WERI-Rb-1 (cell line): ENCODE data around the gene TTI1.
A peak's percentile ranks its signal among the peaks of the same experiment; 100 is the strongest.

ENCODE experiments used
- DNase-seq: peaks from one replicate; pipeline ENCODE4 v3.0.0-alpha.2; 2020
- H3K27ac ChIP-seq: fragments of 250-450 bp; sonication (Bioruptor Pico); 2 replicates; pipeline ENCODE4 v1.5.1; 2020; ENCODE audit warnings: mild to moderate bottlenecking, moderate library complexity
- H3K27me3 ChIP-seq: fragments of 250-450 bp; sonication (Bioruptor Pico); 2 replicates; pipeline ENCODE4 v1.5.1; 2021; ENCODE audit warnings: mild to moderate bottlenecking, low read depth, moderate library complexity; ENCODE audit not compliant: insufficient read depth, severe bottlenecking
- H3K36me3 ChIP-seq: fragments of 250-450 bp; sonication (Bioruptor Pico); 2 replicates; pipeline ENCODE4 v1.5.1; 2020; ENCODE audit warnings: mild to moderate bottlenecking, moderate library complexity
- H3K4me3 ChIP-seq: 2 replicates; pipeline ENCODE4 v1.5.1; 2011; ENCODE audit warnings: low read depth, mild to moderate bottlenecking, control low read depth, low read length
- H3K9me3 ChIP-seq: fragments of 250-450 bp; sonication (Bioruptor Pico); 2 replicates; pipeline ENCODE4 v1.5.1; 2021; ENCODE audit warnings: mild to moderate bottlenecking, moderate library complexity; ENCODE audit not compliant: severe bottlenecking
- CTCF ChIP-seq: IDR thresholded peaks from 2 replicates; pipeline ENCODE4 v1.5.1; 2011; ENCODE audit warnings: low read depth, mild to moderate bottlenecking, control low read depth, inconsistent platforms, low read length

TTI1 gene

DNA sequence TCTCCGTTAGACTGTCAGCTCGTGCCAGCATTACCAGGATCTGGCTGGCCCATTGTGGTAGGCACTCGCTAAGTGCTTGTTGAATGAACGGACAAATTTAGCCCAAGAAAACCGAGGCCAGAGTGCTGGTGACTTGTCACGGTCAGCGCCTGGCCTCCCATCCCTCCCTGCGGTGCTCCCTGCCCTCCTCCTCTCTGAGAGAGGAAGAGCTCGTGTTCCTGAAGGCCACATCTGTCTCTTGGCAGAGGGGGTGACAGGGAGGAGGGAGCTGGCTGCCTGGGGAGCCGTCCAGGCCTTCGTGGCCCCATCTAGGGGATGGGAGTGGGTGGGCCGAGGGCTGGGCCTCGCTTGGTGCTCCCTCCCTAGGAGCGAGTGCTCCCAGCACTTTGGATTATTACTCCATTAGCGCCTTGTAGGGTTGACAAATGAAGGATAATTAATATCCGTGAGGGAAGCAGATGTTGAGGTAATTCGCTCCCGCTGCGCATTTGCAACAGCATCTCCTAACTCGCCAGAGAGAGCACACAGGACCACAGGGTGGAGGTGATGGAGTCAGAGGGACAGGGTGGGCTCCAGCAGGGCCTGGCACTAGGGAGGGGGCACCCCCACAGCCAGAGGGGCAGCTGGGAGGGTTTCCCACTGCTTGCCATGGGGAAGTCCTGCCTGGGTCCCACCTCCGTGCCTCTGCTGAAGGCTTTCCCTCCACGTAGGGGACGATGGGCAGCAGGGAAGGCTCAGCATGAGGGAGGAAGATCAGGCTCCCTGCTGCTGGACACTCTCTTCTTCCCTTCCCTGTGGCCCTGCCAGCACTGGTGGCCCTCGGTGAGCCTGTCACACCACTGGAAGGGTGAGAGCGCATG lies 93.3 kb downstream of the TTI1 start:
- no peaks in the 10 kb centered on the region for H3K27me3 ChIP-seq
- H3K27ac ChIP-seq = no peak overlapping the region
- no peak overlapping the region for H3K4me3 ChIP-seq
- H3K9me3 ChIP-seq = no peaks in the 10 kb centered on the region
- TF ChIP-seq CTCF = no peak
- DNase-seq = no peak
- no peaks in the 10 kb centered on the region for H3K36me3 ChIP-seq

GRCh38 chr20:37938954-37939353 lies 94.3 kb downstream of the TTI1 start:
- no peak for TF ChIP-seq CTCF
- Histone ChIP-seq H3K27ac (no peak overlapping the region), H3K36me3 (no peaks in the 10 kb centered on the region), H3K4me3 (no peak overlapping the region), H3K9me3 (no peaks in the 10 kb centered on the region), H3K27me3 (no peaks in the 10 kb centered on the region)
- no peak for DNase-seq

GRCh38 chr20:37938181-37938750 lies 95.0 kb downstream of the TTI1 start:
- H3K36me3 ChIP-seq = no peaks in the 10 kb centered on the region
- H3K4me3 ChIP-seq = no peak overlapping the region
- H3K27ac ChIP-seq = no peak overlapping the region
- H3K27me3 ChIP-seq = no peaks in the 10 kb centered on the region
- no peak for TF ChIP-seq CTCF
- no peak for DNase-seq
- no peaks in the 10 kb centered on the region for H3K9me3 ChIP-seq

GRCh38 chr20:37937686-37938085 lies 95.6 kb downstream of the TTI1 start:
- H3K27me3 ChIP-seq = no peaks in the 10 kb centered on the region
- H3K4me3 ChIP-seq = no peak overlapping the region
- TF ChIP-seq CTCF = no peak
- no peaks in the 10 kb centered on the region for H3K9me3 ChIP-seq
- no peak for DNase-seq
- H3K27ac ChIP-seq = no peak overlapping the region
- H3K36me3 ChIP-seq = no peaks in the 10 kb centered on the region

- Histone ChIP-seq H3K4me3 (no peak overlapping the region), H3K36me3 (no peaks in the 10 kb centered on the region), H3K27ac (peak overlapping the region; percentile 31; the same call in 1 of the 2 replicates), H3K27me3 (no peaks in the 10 kb centered on the region), H3K9me3 (no peaks in the 10 kb centered on the region)
- TF ChIP-seq CTCF = no peak
- no peak for DNase-seq
Observed at GRCh38 chr20:37936451-37936850, 96.8 kb downstream of the TTI1 start.
